Measurements from ENCODE around the gene CLMP. TPM values are rescaled to one million over a fixed set of nuclear protein-coding genes. Genes with fewer than 3 reads are reported as not detected.

Gene CLMP
- polyA plus RNA-seq, 1 donor from 2014 or later = not detected

- Histone ChIP-seq H3K4me3 (ENCODE audit: low read length) (no peak overlapping the region), H3K9me3 (ENCODE audit: low read length) (no peaks in the 10 kb centered on the region), H3K9me2 (ENCODE audit: insufficient read depth, low read length) (no peaks in the 10 kb centered on the region), H3F3A (ENCODE audit: insufficient read depth, low read length, poor library complexity, severe bottlenecking) (no peaks in the 10 kb centered on the region), H3K27me3 (ENCODE audit: insufficient read depth, low read depth, low read length) (no peaks in the 10 kb centered on the region), H3K27ac (ENCODE audit: low read length) (no peak overlapping the region), H3K36me3 (ENCODE audit: insufficient read depth, low read length) (no peaks in the 10 kb centered on the region), H3K9ac (ENCODE audit: low read length) (no peak overlapping the region), H4K20me1 (ENCODE audit: insufficient read depth) (no peaks in the 10 kb centered on the region), H3K79me2 (replicated peaks; ENCODE audit: insufficient read depth, low read length) (no peaks in the 10 kb centered on the region), H3K4me2 (ENCODE audit: low read length) (no peak overlapping the region), H2AFZ (ENCODE audit: low read depth, low read length) (no peak overlapping the region)
- TF ChIP-seq EP300 (conservative IDR thresholded peaks at IDR 0.05; ENCODE audit: poor library complexity, severe bottlenecking) (no peak), EZH2 (IDR thresholded peaks at IDR 0.05; ENCODE audit: borderline replicate concordance, insufficient read depth, low read length, poor library complexity, severe bottlenecking) (no peak), POLR2AphosphoS5 (IDR thresholded peaks at IDR 0.05) (no peak), SMC3 (conservative IDR thresholded peaks at IDR 0.05; ENCODE audit: poor library complexity) (no peak), MXI1 (conservative IDR thresholded peaks at IDR 0.05; ENCODE audit: poor library complexity, severe bottlenecking) (no peak), REST (IDR thresholded peaks at IDR 0.05; ENCODE audit: borderline replicate concordance) (no peak), RAD21 (conservative IDR thresholded peaks at IDR 0.05) (no peak), CTCF (IDR thresholded peaks at IDR 0.05; ENCODE audit: poor library complexity, severe bottlenecking) (no peak), TAF1 (IDR thresholded peaks at IDR 0.05; ENCODE audit: low read depth) (no peak)
These were observed 26.8 kb downstream of the CLMP start for GRCh38 chr11:123168241-123168640.

GRCh38 chr11:123166071-123166559 is 28.9 kb downstream of the CLMP start:
- Histone ChIP-seq H3K9ac (ENCODE audit: low read length) (no peak overlapping the region), H3K4me2 (ENCODE audit: low read length) (no peak overlapping the region), H3K79me2 (replicated peaks; ENCODE audit: insufficient read depth, low read length) (no peaks in the 10 kb centered on the region), H4K20me1 (ENCODE audit: insufficient read depth) (no peaks in the 10 kb centered on the region), H3K27me3 (ENCODE audit: insufficient read depth, low read depth, low read length) (no peaks in the 10 kb centered on the region), H3K9me3 (ENCODE audit: low read length) (no peaks in the 10 kb centered on the region), H3K36me3 (ENCODE audit: insufficient read depth, low read length) (no peaks in the 10 kb centered on the region), H3K9me2 (ENCODE audit: insufficient read depth, low read length) (no peaks in the 10 kb centered on the region), H3K4me3 (ENCODE audit: low read length) (no peak overlapping the region), H3K27ac (ENCODE audit: low read length) (no peak overlapping the region), H3F3A (ENCODE audit: insufficient read depth, low read length, poor library complexity, severe bottlenecking) (no peaks in the 10 kb centered on the region), H2AFZ (ENCODE audit: low read depth, low read length) (no peak overlapping the region)
- no peak for TF ChIP-seq RAD21 (conservative IDR thresholded peaks at IDR 0.05)
- TF ChIP-seq CTCF (IDR thresholded peaks at IDR 0.05; ENCODE audit: poor library complexity, severe bottlenecking) = peak; percentile 38
